ENCODE measurements around the gene LPO. TPM values are rescaled to one million over a fixed set of nuclear protein-coding genes. Genes with fewer than 3 reads are reported as not detected.

Gene LPO
- total and polyA plus RNA-seq, 9 of the 15 experiments (the other 6 are each of a cell fraction or from before 2014, with no cell fraction given), result 0.07 to 0.11 TPM; not detected in 7

- peak; percentile 98 for TF ChIP-seq C11orf30 (IDR thresholded peaks at IDR 0.05; ENCODE audit: low read depth)
- no peak for TF ChIP-seq THRB (CRISPR knock-in tag; conservative IDR thresholded peaks at IDR 0.05)
- TF ChIP-seq ZNF584 (CRISPR knock-in tag; IDR thresholded peaks at IDR 0.05; ENCODE audit: low read depth), result peak; percentile 88
- no peak for TF ChIP-seq ZNF277 (CRISPR knock-in tag; IDR thresholded peaks at IDR 0.05; ENCODE audit: borderline replicate concordance)
- no peak for TF ChIP-seq ZBTB5 (IDR thresholded peaks at IDR 0.05)
- TF ChIP-seq MCM5 (IDR thresholded peaks at IDR 0.05; ENCODE audit: low read depth), result no peak
- TF ChIP-seq SIRT6 (IDR thresholded peaks at IDR 0.05; ENCODE audit: low read depth, low read length), result no peak
- TF ChIP-seq KLF16 (IDR thresholded peaks at IDR 0.05), result no peak
- TF ChIP-seq ZNF121 (CRISPR knock-in tag; conservative IDR thresholded peaks at IDR 0.05), result no peak
- no peak for TF ChIP-seq SRSF1 (IDR thresholded peaks at IDR 0.05; ENCODE audit: low read depth, low read length)
- TF ChIP-seq MXD1 (CRISPR knock-in tag; IDR thresholded peaks at IDR 0.05; ENCODE audit: borderline replicate concordance, poor library complexity, severe bottlenecking), result no peak
- TF ChIP-seq CREB1 (IDR thresholded peaks at IDR 0.05), result peak; percentile 95
- peak; percentile 96 for TF ChIP-seq CREB1 (CRISPR knock-in tag; IDR thresholded peaks at IDR 0.05)
- no peak for TF ChIP-seq TGIF2 (CRISPR knock-in tag; IDR thresholded peaks at IDR 0.05)
- no peak for TF ChIP-seq BCLAF1 (IDR thresholded peaks at IDR 0.05; ENCODE audit: borderline replicate concordance in 1 of 2, control insufficient read depth in 1 of 2, low read depth in 2 of 2, low read length in 1 of 2)
- TF ChIP-seq SAP30 (IDR thresholded peaks at IDR 0.05; ENCODE audit: borderline replicate concordance, insufficient read depth, low read depth, low read length, poor library complexity, severe bottlenecking), result peak; percentile 64
- TF ChIP-seq DACH1 (IDR thresholded peaks at IDR 0.05; ENCODE audit: partially characterized antibody), result no peak
- TF ChIP-seq MIER1 (IDR thresholded peaks at IDR 0.05; ENCODE audit: low read depth), result no peak
- no peak for TF ChIP-seq ARNT (IDR thresholded peaks at IDR 0.05)
- no peak for TF ChIP-seq RFX7 (CRISPR knock-in tag; IDR thresholded peaks at IDR 0.05)
Observed at GRCh38 chr17:58219007-58219788, 19.2 kb upstream of the LPO start, which contains the start of gene MKS1 (continued).

Data from K562 (cell line).